ENCODE measurements around the gene FOXO6. TPM values are rescaled to one million over a fixed set of nuclear protein-coding genes. Genes with fewer than 3 reads are reported as not detected.

The FOXO6 gene
- total and polyA plus RNA-seq, 10 of the 15 experiments (the other 5 are each of a cell fraction or from before 2014, with no cell fraction given) = 0.37 TPM; not detected in 9

DNA sequence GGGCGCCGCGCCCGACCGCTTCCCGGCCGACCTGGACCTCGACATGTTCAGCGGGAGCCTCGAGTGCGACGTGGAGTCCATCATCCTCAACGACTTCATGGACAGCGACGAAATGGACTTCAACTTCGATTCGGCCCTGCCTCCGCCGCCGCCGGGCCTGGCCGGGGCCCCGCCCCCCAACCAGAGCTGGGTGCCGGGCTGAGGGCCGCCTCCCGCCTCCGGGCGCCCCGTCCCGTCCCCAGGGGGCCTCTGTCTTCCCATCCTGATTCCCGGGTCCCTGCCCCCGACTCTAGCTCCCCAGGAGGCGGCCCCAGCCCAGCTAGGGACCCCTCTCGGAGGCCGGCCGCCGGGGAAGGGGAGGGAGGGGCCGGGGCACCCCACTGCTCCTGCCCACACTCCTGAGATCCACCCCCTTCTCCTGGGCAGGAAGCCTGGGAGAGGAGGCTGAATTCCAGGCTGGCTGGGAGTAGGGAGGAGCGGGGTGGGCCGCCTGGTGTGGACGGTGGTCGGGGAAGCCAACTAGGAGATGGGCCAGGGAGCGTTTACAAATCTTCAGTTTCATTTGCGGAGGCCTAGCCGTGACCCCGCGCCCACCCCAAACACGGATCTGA is 21.4 kb downstream of the FOXO6 start:
- ChIA-PET RAD21 (ENCODE audit: unreplicated experiment) (interaction anchor here (1.0 kb wide), 1 partner anchor 60 kb away, joined by 3 read pairs; no protein-coding TSS in a partner anchor), SMC1A (ENCODE audit: uncharacterized antibody, unreplicated experiment) (no interaction called here), CTCF (no interaction called here), POLR2A (no interaction called here)
- H3K36me3 ChIP-seq (ENCODE audit: control insufficient read depth in 2 of 2, insufficient read depth in 2 of 2, low read length in 1 of 2) = no peaks in the 10 kb centered on the region
- H2AFZ ChIP-seq (ENCODE audit: control insufficient read depth, low read depth, low read length) = no peak overlapping the region
- H3K27me3 ChIP-seq (replicated peaks in 1 of 2; ENCODE audit: control insufficient read depth in 2 of 2, insufficient read depth in 2 of 2, low read length in 1 of 2) = peaks cover 23 to 34% of the 10 kb centered on the region in 2 experiments
- no peaks in the 10 kb centered on the region for H3K9me3 ChIP-seq (replicated peaks; ENCODE audit: control insufficient read depth, insufficient read depth, low read length)
- in situ Hi-C loops (cut with MboI) = no loop called here
- peak; percentile 90 for TF ChIP-seq SUZ12 (IDR thresholded peaks at IDR 0.05; ENCODE audit: unreplicated experiment)
- TF ChIP-seq SIN3A (IDR thresholded peaks at IDR 0.05; ENCODE audit: low read depth, low read length) = no peak
- TF ChIP-seq EZH2 (IDR thresholded peaks at IDR 0.05; ENCODE audit: borderline replicate concordance, control insufficient read depth, low read depth, low read length) = peak; percentile 73; the same call in 1 of the 2 replicates
- H3K79me2 ChIP-seq (ENCODE audit: control insufficient read depth, insufficient read depth, low read length) = no peaks in the 10 kb centered on the region
- H3K4me3 ChIP-seq = peak overlapping the region; percentile 41; the same call in 1 of the 2 replicates
- no peak for ATAC-seq
- intact Hi-C loops (cut with micrococcal nuclease; ENCODE audit: unreplicated experiment) = no loop called here
- no peak for DNase-seq (ENCODE audit: low read depth, low spot score)
- H3K4me1 ChIP-seq (ENCODE audit: control insufficient read depth, insufficient read depth, low read length) = no peaks in the 10 kb centered on the region
- 0 out of 2 replicates have a peak overlapping the region, but pooled peaks have one; percentile 55 for H3K4me2 ChIP-seq (ENCODE audit: control insufficient read depth, insufficient read depth)
- FAIRE-seq = no peak
- H3K27ac ChIP-seq (ENCODE audit: control insufficient read depth, insufficient read depth) = no peak overlapping the region
- no peak overlapping the region for H3K9ac ChIP-seq (ENCODE audit: control insufficient read depth, insufficient read depth, low read length)
- H4K20me1 ChIP-seq (ENCODE audit: control insufficient read depth, insufficient read depth) = no peaks in the 10 kb centered on the region
- 11% methylated on average over 26 of the region's 48 CpGs for WGBS (ENCODE audit: insufficient coverage, insufficient replicate concordance, low lambda C conversion rate, missing lambda C conversion rate)
- no TSS peak for BruUV-seq (replicated peaks)

DNA sequence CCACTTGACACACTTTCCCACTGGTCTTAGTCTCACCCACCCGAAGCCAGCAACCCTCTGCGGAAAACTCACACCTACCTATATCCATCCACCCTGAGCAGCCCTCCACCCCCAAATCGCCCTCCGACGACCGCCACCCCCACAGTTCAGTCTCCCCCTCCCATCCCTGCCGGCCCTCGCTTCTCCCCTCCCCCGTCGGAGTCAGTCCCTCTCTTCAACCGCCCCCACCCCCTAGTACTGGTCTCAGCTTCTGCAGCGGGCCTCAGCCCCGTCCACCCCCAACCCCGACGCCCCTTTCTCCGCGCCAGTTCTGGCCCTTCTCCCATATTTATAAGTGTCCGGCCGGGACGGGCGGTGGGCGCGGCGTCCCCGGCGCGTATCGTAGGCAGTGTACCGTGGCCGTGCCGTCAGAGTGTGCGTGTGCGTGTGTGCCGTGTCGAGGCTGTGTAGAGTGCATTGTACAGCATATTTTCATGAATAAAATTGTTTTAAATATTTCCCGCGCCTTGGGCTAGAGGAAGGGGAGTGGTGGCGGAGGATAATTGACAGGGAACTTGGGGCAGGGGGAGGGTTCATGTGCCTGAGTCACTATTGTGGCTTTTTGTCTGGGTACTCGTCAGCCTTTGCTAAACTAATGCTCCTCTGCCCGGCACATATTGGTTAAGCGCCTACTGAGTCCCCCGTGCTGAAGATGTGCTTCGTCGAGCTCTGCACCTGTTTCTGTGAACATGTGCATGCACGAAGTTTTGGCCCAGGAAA is 22.0 kb downstream of the FOXO6 start:
- intact Hi-C loops (cut with micrococcal nuclease; ENCODE audit: unreplicated experiment) = no loop called here

More for the DNA sequence above, 22.0 kb downstream of the FOXO6 start:
- FAIRE-seq (no peak), DNase-seq (ENCODE audit: low read depth, low spot score) (no peak), ATAC-seq (peak; percentile 8; the same call in 2 of the 3 replicates)
- H3K4me1 ChIP-seq (ENCODE audit: control insufficient read depth, insufficient read depth, low read length) = no peaks in the 10 kb centered on the region
- no peaks in the 10 kb centered on the region for H3K36me3 ChIP-seq (ENCODE audit: control insufficient read depth in 2 of 2, insufficient read depth in 2 of 2, low read length in 1 of 2)
- no TSS peak for BruUV-seq (replicated peaks)
- POLR2A ChIA-PET = no interaction called here
- no peaks in the 10 kb centered on the region for H4K20me1 ChIP-seq (ENCODE audit: control insufficient read depth, insufficient read depth)
- H2AFZ ChIP-seq (ENCODE audit: control insufficient read depth, low read depth, low read length) = no peak overlapping the region
- H3K4me2 ChIP-seq (ENCODE audit: control insufficient read depth, insufficient read depth) = no peak overlapping the region
- CTCF ChIA-PET = no interaction called here
- in situ Hi-C loops (cut with MboI) = no loop called here
- TF ChIP-seq, protein P1, sequence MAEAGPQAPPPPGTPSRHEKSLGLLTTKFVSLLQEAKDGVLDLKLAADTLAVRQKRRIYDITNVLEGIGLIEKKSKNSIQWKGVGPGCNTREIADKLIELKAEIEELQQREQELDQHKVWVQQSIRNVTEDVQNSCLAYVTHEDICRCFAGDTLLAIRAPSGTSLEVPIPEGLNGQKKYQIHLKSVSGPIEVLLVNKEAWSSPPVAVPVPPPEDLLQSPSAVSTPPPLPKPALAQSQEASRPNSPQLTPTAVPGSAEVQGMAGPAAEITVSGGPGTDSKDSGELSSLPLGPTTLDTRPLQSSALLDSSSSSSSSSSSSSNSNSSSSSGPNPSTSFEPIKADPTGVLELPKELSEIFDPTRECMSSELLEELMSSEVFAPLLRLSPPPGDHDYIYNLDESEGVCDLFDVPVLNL (IDR thresholded peaks at IDR 0.05; ENCODE audit: low read depth, low read length) = peak; percentile 65; the same call in 1 of the 2 replicates
- TF ChIP-seq, protein P2, sequence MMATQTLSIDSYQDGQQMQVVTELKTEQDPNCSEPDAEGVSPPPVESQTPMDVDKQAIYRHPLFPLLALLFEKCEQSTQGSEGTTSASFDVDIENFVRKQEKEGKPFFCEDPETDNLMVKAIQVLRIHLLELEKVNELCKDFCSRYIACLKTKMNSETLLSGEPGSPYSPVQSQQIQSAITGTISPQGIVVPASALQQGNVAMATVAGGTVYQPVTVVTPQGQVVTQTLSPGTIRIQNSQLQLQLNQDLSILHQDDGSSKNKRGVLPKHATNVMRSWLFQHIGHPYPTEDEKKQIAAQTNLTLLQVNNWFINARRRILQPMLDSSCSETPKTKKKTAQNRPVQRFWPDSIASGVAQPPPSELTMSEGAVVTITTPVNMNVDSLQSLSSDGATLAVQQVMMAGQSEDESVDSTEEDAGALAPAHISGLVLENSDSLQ (IDR thresholded peaks at IDR 0.05) = peak; percentile 92
- TF ChIP-seq, protein P3, sequence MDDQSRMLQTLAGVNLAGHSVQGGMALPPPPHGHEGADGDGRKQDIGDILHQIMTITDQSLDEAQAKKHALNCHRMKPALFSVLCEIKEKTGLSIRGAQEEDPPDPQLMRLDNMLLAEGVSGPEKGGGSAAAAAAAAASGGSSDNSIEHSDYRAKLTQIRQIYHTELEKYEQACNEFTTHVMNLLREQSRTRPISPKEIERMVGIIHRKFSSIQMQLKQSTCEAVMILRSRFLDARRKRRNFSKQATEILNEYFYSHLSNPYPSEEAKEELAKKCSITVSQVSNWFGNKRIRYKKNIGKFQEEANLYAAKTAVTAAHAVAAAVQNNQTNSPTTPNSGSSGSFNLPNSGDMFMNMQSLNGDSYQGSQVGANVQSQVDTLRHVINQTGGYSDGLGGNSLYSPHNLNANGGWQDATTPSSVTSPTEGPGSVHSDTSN (IDR thresholded peaks at IDR 0.05; ENCODE audit: insufficient replicate concordance, low read depth, low read length) = peak; percentile 54
- TF ChIP-seq, protein P4, sequence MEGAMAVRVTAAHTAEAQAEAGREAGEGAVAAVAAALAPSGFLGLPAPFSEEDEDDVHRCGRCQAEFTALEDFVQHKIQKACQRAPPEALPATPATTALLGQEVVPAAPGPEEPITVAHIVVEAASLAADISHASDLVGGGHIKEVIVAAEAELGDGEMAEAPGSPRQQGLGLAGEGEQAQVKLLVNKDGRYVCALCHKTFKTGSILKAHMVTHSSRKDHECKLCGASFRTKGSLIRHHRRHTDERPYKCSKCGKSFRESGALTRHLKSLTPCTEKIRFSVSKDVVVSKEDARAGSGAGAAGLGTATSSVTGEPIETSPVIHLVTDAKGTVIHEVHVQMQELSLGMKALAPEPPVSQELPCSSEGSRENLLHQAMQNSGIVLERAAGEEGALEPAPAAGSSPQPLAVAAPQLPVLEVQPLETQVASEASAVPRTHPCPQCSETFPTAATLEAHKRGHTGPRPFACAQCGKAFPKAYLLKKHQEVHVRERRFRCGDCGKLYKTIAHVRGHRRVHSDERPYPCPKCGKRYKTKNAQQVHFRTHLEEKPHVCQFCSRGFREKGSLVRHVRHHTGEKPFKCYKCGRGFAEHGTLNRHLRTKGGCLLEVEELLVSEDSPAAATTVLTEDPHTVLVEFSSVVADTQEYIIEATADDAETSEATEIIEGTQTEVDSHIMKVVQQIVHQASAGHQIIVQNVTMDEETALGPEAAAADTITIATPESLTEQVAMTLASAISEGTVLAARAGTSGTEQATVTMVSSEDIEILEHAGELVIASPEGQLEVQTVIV (IDR thresholded peaks at IDR 0.05; ENCODE audit: borderline replicate concordance, partially characterized antibody) = no peak
- TF ChIP-seq EZH2 (IDR thresholded peaks at IDR 0.05; ENCODE audit: borderline replicate concordance, control insufficient read depth, low read depth, low read length) = 0 out of 2 replicates have a peak, but pooled peaks have one; percentile 19
- H3K27ac ChIP-seq (ENCODE audit: control insufficient read depth, insufficient read depth) = no peak overlapping the region
- H3K79me2 ChIP-seq (ENCODE audit: control insufficient read depth, insufficient read depth, low read length) = no peaks in the 10 kb centered on the region
- WGBS (ENCODE audit: insufficient coverage, insufficient replicate concordance, low lambda C conversion rate, missing lambda C conversion rate) = 1% methylated on average over 38 of the region's 45 CpGs
- no peak overlapping the region for H3K9ac ChIP-seq (ENCODE audit: control insufficient read depth, insufficient read depth, low read length)
- H3K4me3 ChIP-seq = no peak overlapping the region
- H3K9me3 ChIP-seq (replicated peaks; ENCODE audit: control insufficient read depth, insufficient read depth, low read length) = no peaks in the 10 kb centered on the region
- SMC1A ChIA-PET (ENCODE audit: uncharacterized antibody, unreplicated experiment) = no interaction called here
- peaks cover 23 to 34% of the 10 kb centered on the region in 2 experiments for H3K27me3 ChIP-seq (replicated peaks in 1 of 2; ENCODE audit: control insufficient read depth in 2 of 2, insufficient read depth in 2 of 2, low read length in 1 of 2)
- RAD21 ChIA-PET (ENCODE audit: unreplicated experiment) = no interaction called here
